Karpas-422 (cell line): ENCODE measurements around the gene R3HCC1L. TPM values are rescaled to one million over a fixed set of nuclear protein-coding genes. Genes with fewer than 3 reads are reported as not detected.
"Not testable (repeated sequence)": the region's sequence is repeated elsewhere in the genome, so short reads cannot be mapped to it uniquely, and the experiment has no call there.

Experiments used
- DNase-seq: peaks from one replicate; pipeline ENCODE4 v3.0.0-alpha.2; 2015
- H2AFZ ChIP-seq: fragments of 200-600 bp; sonication (generic); 2 replicates; pipeline ENCODE4 v1.6.1; 2014; ENCODE audit warnings: antibody characterized with exemption, low read length, mixed read lengths
- H3K27ac ChIP-seq: fragments of 200-600 bp; sonication (generic); 2 replicates; pipeline ENCODE4 v1.5.1; 2014; ENCODE audit warnings: mild to moderate bottlenecking, low read length, moderate library complexity
- H3K27me3 ChIP-seq: fragments of 200-600 bp; sonication (generic); 2 replicates; pipeline ENCODE4 v1.6.1; 2014; ENCODE audit warnings: low read length, mixed read lengths
- H3K36me3 ChIP-seq: fragments of 200-600 bp; sonication (generic); 2 replicates; pipeline ENCODE4 v1.6.1; 2014; ENCODE audit warnings: low read length, mixed read lengths; ENCODE audit not compliant: insufficient read depth
- H3K4me1 ChIP-seq: fragments of 200-600 bp; sonication (generic); 2 replicates; pipeline ENCODE4 v1.6.1; 2014; ENCODE audit warnings: mild to moderate bottlenecking, low read length, mixed read lengths
- H3K4me2 ChIP-seq: fragments of 200-600 bp; sonication (generic); 2 replicates; pipeline ENCODE4 v1.6.1; 2014; ENCODE audit warnings: low read length, low read depth, mild to moderate bottlenecking; ENCODE audit not compliant: poor library complexity, severe bottlenecking
- H3K4me3 ChIP-seq: fragments of 200-600 bp; sonication (generic); 2 replicates; pipeline ENCODE4 v1.5.1; 2014; ENCODE audit warnings: mild to moderate bottlenecking, antibody characterized with exemption, low read length, mixed read lengths
- H3K79me2 ChIP-seq: fragments of 200-600 bp; sonication (generic); 2 replicates; pipeline ENCODE4 v1.6.1; 2014; ENCODE audit warnings: mild to moderate bottlenecking, low read length, mixed read lengths
- H3K9ac ChIP-seq: fragments of 200-600 bp; sonication (generic); 2 replicates; pipeline ENCODE4 v1.6.0; 2014; ENCODE audit warnings: low read length
- H3K9me2 ChIP-seq: fragments of 200-600 bp; sonication (generic), shearing (Covaris generic); replicated peaks from 2 replicates; pipeline ENCODE4 v1.6.0; 2014; ENCODE audit warnings: mild to moderate bottlenecking, low read length, moderate library complexity; ENCODE audit not compliant: insufficient read depth
- H3K9me3 ChIP-seq: fragments of 300-700, 200-600 bp; sonication (generic); 2 replicates; pipeline ENCODE4 v1.6.1; 2014; ENCODE audit warnings: low read length, mixed read lengths
- H4K20me1 ChIP-seq: fragments of 200-600 bp; sonication (generic); 2 replicates; pipeline ENCODE4 v1.6.1; 2014; ENCODE audit warnings: mild to moderate bottlenecking, antibody characterized with exemption, low read length, low read depth; ENCODE audit not compliant: insufficient read depth
- total RNA-seq: library from RNA; depleted of rRNA; stranded (reverse); fragments of >200 nt; shearing (Covaris generic); gene quantifications from 2 replicates; pipeline ENCODE4 v1.2.3, GENCODE V29; 2014; ENCODE audit warnings: low replicate concordance

R3HCC1L gene
- total RNA-seq, 1 experiment from 2014 or later: 13.3 TPM

DNA sequence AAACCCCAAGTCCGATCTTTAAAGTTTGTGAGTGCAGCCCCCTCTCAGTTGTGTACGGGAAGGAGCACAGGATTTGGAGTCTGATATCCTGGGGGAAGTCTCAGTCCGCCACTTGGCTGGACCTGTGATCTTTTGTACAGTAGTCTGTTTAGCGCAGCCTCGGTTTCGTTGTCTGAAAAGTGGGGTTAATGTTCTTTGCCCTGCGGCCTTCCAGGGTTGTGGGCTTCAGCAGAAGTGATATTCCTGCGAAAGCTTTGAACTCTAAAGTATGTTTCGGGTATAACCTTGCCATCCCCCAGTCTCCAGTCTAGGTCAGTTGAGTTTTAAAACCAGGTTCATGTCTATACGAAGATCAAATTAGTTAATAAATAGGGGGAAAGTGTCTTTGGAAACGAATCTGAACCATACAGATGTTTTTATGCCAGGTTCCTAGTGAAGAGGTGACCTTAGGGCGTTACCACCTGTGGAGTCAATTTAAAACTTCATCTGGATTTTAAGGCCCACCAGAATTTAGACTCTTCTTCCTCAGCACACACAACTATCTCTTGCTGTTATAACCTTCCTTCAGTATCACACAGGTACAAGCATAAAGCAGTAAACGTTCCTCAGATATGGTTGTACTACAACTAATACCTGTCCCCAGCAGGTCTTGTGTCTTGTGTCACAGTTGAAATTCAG is 904 bp downstream of the R3HCC1L start:
- H3K79me2 ChIP-seq: peaks cover 57% of the 10 kb centered on the region
- peak overlapping the region; percentile 84 for H3K4me2 ChIP-seq
- H3K9me2 ChIP-seq: no peaks in the 10 kb centered on the region
- no peaks in the 10 kb centered on the region for H3K9me3 ChIP-seq
- peak overlapping the region; percentile 79 for H3K27ac ChIP-seq
- H3K27me3 ChIP-seq: no peaks in the 10 kb centered on the region
- no peak overlapping the region for H2AFZ ChIP-seq
- H3K4me3 ChIP-seq: peak overlapping the region; percentile 89
- H3K9ac ChIP-seq: peak overlapping the region; percentile 96
- no peaks in the 10 kb centered on the region for H3K36me3 ChIP-seq
- no peak for DNase-seq
- H3K4me1 ChIP-seq: peaks cover 41% of the 10 kb centered on the region
- no peaks in the 10 kb centered on the region for H4K20me1 ChIP-seq

DNA sequence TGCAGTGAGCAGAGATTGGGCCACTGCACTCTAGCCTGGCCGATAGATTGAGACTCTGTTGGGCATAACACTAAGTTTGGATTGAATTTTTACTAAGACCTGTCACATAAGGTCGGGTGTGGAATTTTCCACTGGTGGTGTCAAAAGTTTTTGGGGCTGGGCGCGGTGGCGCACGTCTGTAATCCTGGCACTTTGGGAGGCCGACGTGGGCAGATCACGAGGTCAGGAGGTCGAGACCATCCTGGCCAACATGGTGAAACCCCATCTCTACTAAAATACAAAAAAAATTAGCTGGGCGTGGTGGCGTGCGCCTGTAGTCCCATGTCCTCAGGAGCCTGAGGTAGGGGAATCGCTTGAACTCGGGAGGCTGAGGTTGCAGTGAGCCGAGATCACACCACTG is 2.3 kb downstream of the R3HCC1L start:
- H2AFZ ChIP-seq, H3K27ac ChIP-seq, H4K20me1 ChIP-seq, H3K27me3 ChIP-seq, H3K4me3 ChIP-seq, H3K4me2 ChIP-seq, H3K36me3 ChIP-seq, H3K9ac ChIP-seq, H3K9me3 ChIP-seq, DNase-seq, H3K9me2 ChIP-seq: not testable (repeated sequence)
- Histone ChIP-seq H3K4me1 (peaks cover 50% of the 10 kb centered on the region), H3K79me2 (peaks cover 70% of the 10 kb centered on the region)

DNA sequence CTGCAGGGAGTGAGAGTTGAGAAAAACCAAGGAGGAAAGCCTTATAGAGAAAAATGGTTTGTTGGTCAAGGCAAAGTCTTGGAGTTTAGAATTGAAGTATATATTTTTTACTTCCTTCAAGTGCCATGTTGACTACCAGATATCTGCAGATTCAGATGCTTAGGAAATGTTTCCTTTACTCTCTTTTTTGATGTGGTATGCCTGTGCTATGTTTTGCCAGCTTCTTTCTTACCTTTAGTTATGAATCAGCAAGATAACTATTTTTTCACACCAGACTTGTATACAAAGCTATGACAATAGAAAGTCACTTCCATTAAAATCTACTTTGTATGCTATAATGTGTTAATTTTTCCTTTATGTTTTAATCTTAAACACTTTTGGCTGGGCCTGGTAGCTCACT is 3.6 kb downstream of the R3HCC1L start:
- no peak for DNase-seq
- Histone ChIP-seq H3K27me3 (no peaks in the 10 kb centered on the region), H4K20me1 (no peaks in the 10 kb centered on the region), H3K4me2 (no peak overlapping the region), H3K27ac (no peak overlapping the region), H2AFZ (no peak overlapping the region), H3K9me3 (no peaks in the 10 kb centered on the region), H3K36me3 (no peaks in the 10 kb centered on the region), H3K4me1 (peaks cover 46% of the 10 kb centered on the region), H3K79me2 (peaks cover 82% of the 10 kb centered on the region), H3K4me3 (no peak overlapping the region), H3K9me2 (no peaks in the 10 kb centered on the region), H3K9ac (no peak overlapping the region)

DNA sequence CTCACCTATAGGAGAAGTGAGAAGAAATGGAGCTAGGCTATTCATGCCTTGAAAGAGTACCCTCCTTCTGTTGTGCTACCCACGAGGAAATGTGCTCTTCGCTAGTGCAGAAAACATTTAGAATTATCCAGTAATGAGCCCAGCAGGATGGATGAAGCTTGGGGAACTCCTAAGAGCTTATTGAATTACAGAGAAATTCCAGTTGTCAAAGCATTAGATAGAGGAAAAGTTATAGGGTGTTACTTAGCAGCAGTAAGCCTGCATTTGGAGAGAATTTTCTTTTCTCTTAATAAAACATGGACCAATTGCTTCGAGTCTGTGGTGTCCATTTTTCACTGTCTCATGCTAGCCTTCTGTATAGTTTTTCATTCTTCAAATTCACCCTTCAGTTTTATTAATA is 5.0 kb downstream of the R3HCC1L start:
- Histone ChIP-seq H3K4me3 (no peak overlapping the region), H3K9ac (no peak overlapping the region), H2AFZ (no peak overlapping the region), H3K36me3 (no peaks in the 10 kb centered on the region), H3K9me2 (no peaks in the 10 kb centered on the region), H3K4me2 (no peak overlapping the region), H3K4me1 (peaks cover 33% of the 10 kb centered on the region), H3K9me3 (no peaks in the 10 kb centered on the region), H3K27me3 (no peaks in the 10 kb centered on the region), H3K79me2 (peaks cover 96% of the 10 kb centered on the region), H4K20me1 (no peaks in the 10 kb centered on the region), H3K27ac (no peak overlapping the region)
- no peak for DNase-seq

DNA sequence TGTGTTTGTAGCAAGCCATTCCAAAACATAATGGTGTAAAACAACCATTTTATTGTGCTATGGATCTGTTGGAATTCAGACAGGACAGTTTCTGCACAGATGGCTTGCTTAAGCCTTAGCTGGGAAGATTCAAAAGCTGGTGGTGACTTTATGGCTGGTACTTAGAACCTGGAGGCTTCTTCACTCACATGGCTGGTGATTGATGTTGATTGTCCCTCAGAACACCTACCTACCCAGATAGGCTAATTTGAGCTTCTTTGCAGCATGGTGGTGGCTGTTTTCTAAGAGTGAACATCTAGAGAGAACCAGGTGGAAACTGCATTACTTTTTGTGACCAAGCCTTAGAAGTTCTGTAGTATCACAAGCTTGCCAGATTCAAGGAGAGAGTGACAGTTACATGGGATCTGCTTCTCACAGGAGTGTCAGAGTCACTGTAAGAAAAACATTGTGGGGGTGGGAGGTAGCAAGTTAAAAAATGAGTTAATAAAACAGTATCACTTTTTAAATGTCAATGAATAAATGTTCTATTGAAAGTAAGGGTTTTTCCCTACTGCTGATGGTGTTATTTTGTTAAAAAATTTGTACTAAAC is 7.1 kb downstream of the R3HCC1L start:
- peaks cover 98% of the 10 kb centered on the region for H3K79me2 ChIP-seq
- H3K4me3 ChIP-seq: no peak overlapping the region
- peak overlapping the region; percentile 34; the same call in 1 of the 2 replicates for H3K27ac ChIP-seq
- no peaks in the 10 kb centered on the region for H3K27me3 ChIP-seq
- no peaks in the 10 kb centered on the region for H3K36me3 ChIP-seq
- peaks cover 24% of the 10 kb centered on the region for H3K4me1 ChIP-seq
- H2AFZ ChIP-seq: no peak overlapping the region
- DNase-seq: no peak
- H4K20me1 ChIP-seq: no peaks in the 10 kb centered on the region
- no peaks in the 10 kb centered on the region for H3K9me2 ChIP-seq
- H3K9ac ChIP-seq: no peak overlapping the region
- H3K9me3 ChIP-seq: no peaks in the 10 kb centered on the region
- no peak overlapping the region for H3K4me2 ChIP-seq

DNA sequence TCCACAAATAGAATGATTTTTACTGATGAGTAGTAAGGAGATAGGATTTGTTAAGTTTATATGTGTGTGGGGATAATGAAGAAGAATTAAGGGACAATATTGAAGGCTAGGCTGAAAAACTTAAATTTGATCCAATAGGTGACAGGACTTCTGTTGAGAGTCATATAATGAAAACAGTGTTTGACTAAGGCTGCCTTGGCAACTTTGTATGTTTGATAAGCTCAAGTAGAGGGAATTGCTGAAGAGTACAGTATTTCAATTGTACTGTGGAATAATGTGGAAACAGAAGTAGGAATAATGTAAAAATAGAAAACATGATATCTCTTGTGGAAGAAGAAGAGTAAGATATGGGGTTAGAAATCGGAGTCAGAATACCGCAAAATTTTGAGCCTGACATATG is 10.5 kb downstream of the R3HCC1L start:
- Histone ChIP-seq H3K27me3 (no peaks in the 10 kb centered on the region), H3K9ac (no peak overlapping the region), H3K4me1 (peaks cover 13% of the 10 kb centered on the region), H4K20me1 (no peaks in the 10 kb centered on the region), H2AFZ (no peak overlapping the region), H3K36me3 (peaks cover 1% of the 10 kb centered on the region; the same call in 1 of the 2 replicates), H3K4me3 (no peak overlapping the region), H3K9me2 (no peaks in the 10 kb centered on the region), H3K4me2 (no peak overlapping the region), H3K79me2 (peaks cover 98% of the 10 kb centered on the region), H3K9me3 (no peaks in the 10 kb centered on the region), H3K27ac (no peak overlapping the region)
- DNase-seq: no peak

DNA sequence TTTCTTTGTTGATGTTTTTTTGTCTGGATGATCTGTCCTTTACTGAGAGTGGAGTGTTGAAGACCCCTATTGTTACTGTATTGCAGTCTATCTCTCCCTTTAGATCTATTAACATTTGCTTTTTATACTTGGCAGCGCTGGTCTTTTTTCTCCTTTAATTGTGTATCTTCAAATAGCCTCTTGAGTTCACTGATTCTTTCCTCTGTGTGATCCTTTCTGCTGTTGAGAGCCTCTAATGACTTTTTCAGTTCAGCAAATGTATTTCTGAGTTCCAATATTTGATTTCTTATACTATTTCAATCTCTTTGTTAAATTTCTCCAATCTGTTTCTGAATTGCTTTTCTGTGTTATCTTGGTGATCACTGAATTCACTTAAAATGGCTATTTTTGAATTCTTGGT is 15.4 kb downstream of the R3HCC1L start:
- Histone ChIP-seq H4K20me1 (no peaks in the 10 kb centered on the region), H3K79me2 (peaks cover 82% of the 10 kb centered on the region), H3K9me2 (no peaks in the 10 kb centered on the region), H3K27me3 (no peaks in the 10 kb centered on the region), H3K4me1 (no peaks in the 10 kb centered on the region), H2AFZ (no peak overlapping the region), H3K4me3 (no peak overlapping the region), H3K4me2 (no peak overlapping the region), H3K36me3 (peaks cover 8% of the 10 kb centered on the region; the same call in 1 of the 2 replicates), H3K9ac (no peak overlapping the region), H3K9me3 (no peaks in the 10 kb centered on the region; the same call in 1 of the 2 replicates), H3K27ac (no peak overlapping the region)
- no peak for DNase-seq

DNA sequence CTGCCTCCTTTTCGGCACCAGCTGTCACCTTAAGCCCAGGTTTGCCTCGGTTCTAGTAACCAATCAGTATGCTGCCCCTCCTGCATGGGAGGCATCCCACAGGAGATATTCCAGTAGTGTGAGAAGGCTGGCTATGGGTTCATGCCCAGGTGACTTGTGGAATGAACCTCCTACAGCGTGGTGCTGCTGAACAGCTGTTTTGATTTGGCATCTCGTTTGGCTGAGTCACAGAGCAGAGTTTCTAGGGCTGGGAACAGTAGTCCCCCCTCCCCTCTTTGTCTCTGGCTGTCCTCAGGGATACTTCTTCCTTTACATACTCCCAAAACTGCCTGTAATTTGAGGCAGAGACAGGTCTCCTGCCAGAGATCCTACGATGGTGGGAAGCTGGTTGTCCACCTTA is 16.1 kb downstream of the R3HCC1L start:
- H3K9me2 ChIP-seq: no peaks in the 10 kb centered on the region
- no peak overlapping the region for H3K4me3 ChIP-seq
- H2AFZ ChIP-seq: no peak overlapping the region
- DNase-seq: no peak
- H3K27me3 ChIP-seq: no peaks in the 10 kb centered on the region
- H3K36me3 ChIP-seq: peaks cover 8% of the 10 kb centered on the region; the same call in 1 of the 2 replicates
- H3K9ac ChIP-seq: no peak overlapping the region
- no peaks in the 10 kb centered on the region; the same call in 1 of the 2 replicates for H3K9me3 ChIP-seq
- peaks cover 81% of the 10 kb centered on the region for H3K79me2 ChIP-seq
- H4K20me1 ChIP-seq: no peaks in the 10 kb centered on the region
- no peak overlapping the region for H3K27ac ChIP-seq
- H3K4me1 ChIP-seq: no peaks in the 10 kb centered on the region
- H3K4me2 ChIP-seq: no peak overlapping the region
